Measurements from ENCODE around the gene SLC35A5.

- TF ChIP-seq CTCF (IDR thresholded peaks at IDR 0.05) (no peak), POLR2A (IDR thresholded peaks at IDR 0.05) (no peak)
Measured at GRCh38 chr3:112617285-112617684, 55.4 kb downstream of the SLC35A5 start.

All from uterus (tissue), 2 donors.